C4-2B (cell line): ENCODE results near the gene ELMO1.

Experiments
- CTCF ChIP-seq: fragments of 450-650 bp; conservative IDR thresholded peaks from 2 replicates; pipeline ENCODE4 v1.5.1; 2017; ENCODE audit warnings: mild to moderate bottlenecking
- ZFX ChIP-seq: fragments of 450-650 bp; IDR thresholded peaks from 2 replicates; pipeline ENCODE4 v1.6.1; 2017

- TF ChIP-seq ZFX (no peak), CTCF (no peak)
Measured at GRCh38 chr7:36910401-36910800, 538.3 kb downstream of the ELMO1 start.
